K562 (cell line): ENCODE results near the gene LAPTM4A. TPM values are rescaled to one million over a fixed set of nuclear protein-coding genes. Genes with fewer than 3 reads are reported as not detected.

Experiments used
- ARHGAP35 ChIP-seq: fragments of 450-650 bp; IDR thresholded peaks from 2 replicates; pipeline ENCODE4 v1.6.1; 2018; ENCODE audit not compliant: partially characterized antibody
- CAMTA2 ChIP-seq: fragments of 250-450 bp; sonication (Bioruptor Pico); conservative IDR thresholded peaks from 2 replicates; pipeline ENCODE4 v1.5.1; 2022
- CHCHD3 ChIP-seq: fragments of 250-450 bp; sonication (Bioruptor Pico); IDR thresholded peaks from 2 replicates; pipeline ENCODE4 v2.1.2; 2022; ENCODE audit warnings: mild to moderate bottlenecking
- CHD2 ChIP-seq: IDR thresholded peaks from 2 replicates; pipeline ENCODE4 v1.6.1; 2011; ENCODE audit warnings: low read depth, low read length
- FOSL1 ChIP-seq: fragments of 200-800 bp; sonication (Bioruptor generic); conservative IDR thresholded peaks from 2 replicates; pipeline ENCODE4 v1.6.1; 2016; ENCODE audit warnings: missing genetic modification characterization, missing compliant biosample characterization
- FOXJ3 ChIP-seq: sonication (generic); formaldehyde crosslinking; IDR thresholded peaks from 2 replicates; pipeline ENCODE4 v1.4.0; 2020; ENCODE audit warnings: mild to moderate bottlenecking, missing genetic modification reagents
- KLF1 ChIP-seq: fragments of 450-650 bp; IDR thresholded peaks from 2 replicates; pipeline ENCODE4 v1.6.1; 2016; ENCODE audit warnings: missing genetic modification characterization, missing compliant biosample characterization
- MIER1 ChIP-seq: fragments of 450-650 bp; IDR thresholded peaks from 2 replicates; pipeline ENCODE4 v1.6.1; 2016; ENCODE audit warnings: antibody characterized with exemption, mild to moderate bottlenecking, low read depth
- NCOA1 ChIP-seq: fragments of 450-650 bp; IDR thresholded peaks from 2 replicates; pipeline ENCODE4 v1.6.1; 2016; ENCODE audit warnings: low read depth
- NFE2L1 ChIP-seq: fragments of 450-650 bp; IDR thresholded peaks from 2 replicates; pipeline ENCODE4 v1.6.1; 2016; ENCODE audit warnings: missing genetic modification characterization, low read depth, mild to moderate bottlenecking, missing compliant biosample characterization, moderate library complexity, borderline replicate concordance
- NR1H2 ChIP-seq: sonication (generic); formaldehyde crosslinking; IDR thresholded peaks from 2 replicates; pipeline ENCODE4 v1.4.0; 2020; ENCODE audit warnings: mild to moderate bottlenecking, missing genetic modification reagents
- POLR2G ChIP-seq: fragments of 200-400 bp; formaldehyde crosslinking; IDR thresholded peaks from 2 replicates; pipeline ENCODE4 v1.6.1; 2017; ENCODE audit warnings: low read depth, mild to moderate bottlenecking, antibody characterized with exemption, low read length, moderate library complexity
- SMARCE1 ChIP-seq: fragments of 450-650 bp; IDR thresholded peaks from 2 replicates; pipeline ENCODE4 v1.7.1; 2016; ENCODE audit warnings: mild to moderate bottlenecking
- SP2 ChIP-seq: IDR thresholded peaks from 2 replicates; pipeline ENCODE4 v1.6.1; 2011; ENCODE audit warnings: mild to moderate bottlenecking, low read depth, low read length, moderate library complexity; ENCODE audit not compliant: poor library complexity, severe bottlenecking; ENCODE audit errors: extremely low read depth
- TEAD1 ChIP-seq, 2 experiments: fragments of 450-650 bp in 1 of 2; sonication (generic) in 1 of 2; formaldehyde crosslinking; IDR thresholded peaks; 2 replicates each; pipeline versions ENCODE4 v1.4.0 to v1.8.0; 2020 to 2022; ENCODE audit warnings: mild to moderate bottlenecking in 2 of 2, missing genetic modification reagents in 1 of 2
- TOE1 ChIP-seq, 2 experiments: fragments of 450-650 bp in 1 of 2; sonication (generic) in 1 of 2; formaldehyde crosslinking in 1 of 2; IDR thresholded peaks; 2 replicates each; pipeline versions ENCODE4 v1.7.1 to v1.8.0; 2016 to 2022; ENCODE audit warnings: borderline replicate concordance in 2 of 2, mild to moderate bottlenecking in 2 of 2, antibody characterized with exemption in 1 of 2, inconsistent platforms in 1 of 2, low read depth in 1 of 2, missing genetic modification reagents in 1 of 2, moderate library complexity in 1 of 2
- ZNF212 ChIP-seq: fragments of 450-650 bp; formaldehyde crosslinking; IDR thresholded peaks from 2 replicates; pipeline ENCODE4 v1.4.0; 2020; ENCODE audit warnings: mild to moderate bottlenecking
- ZNF217 ChIP-seq: sonication (generic); formaldehyde crosslinking; IDR thresholded peaks from 2 replicates; pipeline ENCODE4 v1.8.0; 2022; ENCODE audit warnings: mild to moderate bottlenecking, missing genetic modification reagents
- ZNF3 ChIP-seq: fragments of 250-450 bp; sonication (Bioruptor Pico); IDR thresholded peaks from 2 replicates; pipeline ENCODE4 v1.5.0; 2021; ENCODE audit warnings: mild to moderate bottlenecking, moderate library complexity
- polyA plus RNA-seq, 8 experiments: library from polyadenylated mRNA; depleted of rRNA in 4 of 8; stranded (reverse) in 5 of 8; unstranded in 3 of 8; fragments of >200 nt; fragmentation: Nextera tagmentation in 2 of 8; fragmentation: Illumina TruSeq in 1 of 8; extraction: Ambion mirVana in 2 of 8; extraction: Trizol in 1 of 8; gene quantifications; 2 replicates each; pipeline versions ENCODE4 v1.2.1 to v1.2.3, GENCODE V29; 2011 to 2014; ENCODE audit warnings: inconsistent platforms in 1 of 8, missing spikeins in 1 of 8
- total RNA-seq, 7 experiments: library from RNA; depleted of rRNA in 6 of 7; stranded (reverse); fragments of >200 nt in 6 of 7; fragmentation: Illumina TruSeq in 2 of 7; extraction: Trizol in 2 of 7; gene quantifications; 2 replicates each; pipeline versions ENCODE4 v1.2.1 to v1.2.3, GENCODE V29; 2011 to 2021; ENCODE audit warnings: low replicate concordance in 1 of 7
- TF ChIP-seq, protein P1 (sequence below): fragments of 450-650 bp; IDR thresholded peaks from 2 replicates; pipeline ENCODE4 v1.6.1; 2016; ENCODE audit warnings: low read depth, mild to moderate bottlenecking, moderate library complexity
- TF ChIP-seq, protein P2 (sequence below): fragments of 450-650 bp; IDR thresholded peaks from 2 replicates; pipeline ENCODE4 v1.6.1; 2017; ENCODE audit warnings: antibody characterized with exemption
- TF ChIP-seq, protein P3 (sequence below): sonication (generic); formaldehyde crosslinking; IDR thresholded peaks from 2 replicates; pipeline ENCODE4 v1.8.1; 2023; ENCODE audit warnings: mild to moderate bottlenecking, missing genetic modification reagents
- TF ChIP-seq, protein P4 (sequence below), 2 experiments: fragments of 450-650 bp; IDR thresholded peaks; 2 replicates each; pipeline ENCODE4 v1.6.1; 2016

LAPTM4A gene
- total and polyA plus RNA-seq, 9 of the 15 experiments (the other 6 are each of a cell fraction or from before 2014, with no cell fraction given): 13.4 to 157 (median 50.1) TPM

DNA sequence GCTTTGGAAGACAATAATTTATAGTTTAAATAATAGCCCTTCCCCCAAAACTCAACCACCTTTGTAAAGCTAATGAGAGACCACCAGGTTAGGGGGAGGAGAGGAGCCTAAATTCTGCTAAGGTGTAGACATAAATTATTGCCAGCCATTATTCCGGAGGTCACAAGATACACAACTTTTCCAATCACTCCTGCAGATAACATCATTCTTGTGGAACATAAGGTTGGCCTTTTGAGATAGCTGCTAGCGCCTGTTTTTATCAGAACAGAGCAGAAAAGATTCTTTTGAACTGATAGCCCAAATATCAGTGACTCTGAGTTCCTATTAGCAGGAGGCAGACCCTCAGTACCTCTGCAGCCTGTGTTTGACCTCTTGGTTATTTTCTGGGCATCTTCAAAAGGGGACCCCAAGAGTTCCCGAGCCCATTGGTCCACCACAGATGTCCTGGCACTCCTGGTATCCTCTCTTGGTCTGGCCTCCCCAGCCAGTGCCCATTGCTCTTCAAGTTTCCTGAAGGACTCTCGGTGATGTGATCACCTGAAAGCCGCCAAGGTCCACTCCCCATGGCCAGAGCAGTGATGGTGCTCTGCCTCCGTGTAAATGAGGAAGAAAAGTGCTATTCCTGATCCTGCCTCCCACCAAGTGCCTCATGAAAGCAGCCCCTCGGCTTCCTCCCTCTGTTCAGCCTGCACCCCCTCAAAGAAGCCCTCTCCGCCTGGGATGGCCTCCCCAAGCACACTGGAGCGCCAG is 38.5 kb upstream of the LAPTM4A start (continued):
- TF ChIP-seq, protein P1, sequence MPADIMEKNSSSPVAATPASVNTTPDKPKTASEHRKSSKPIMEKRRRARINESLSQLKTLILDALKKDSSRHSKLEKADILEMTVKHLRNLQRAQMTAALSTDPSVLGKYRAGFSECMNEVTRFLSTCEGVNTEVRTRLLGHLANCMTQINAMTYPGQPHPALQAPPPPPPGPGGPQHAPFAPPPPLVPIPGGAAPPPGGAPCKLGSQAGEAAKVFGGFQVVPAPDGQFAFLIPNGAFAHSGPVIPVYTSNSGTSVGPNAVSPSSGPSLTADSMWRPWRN: peak; percentile 63; the same call in 1 of the 2 replicates
- TF ChIP-seq ZNF3 (CRISPR knock-in tag) (no peak), NFE2L1 (tag) (no peak), MIER1 (no peak), CHD2 (no peak), SMARCE1 (peak; percentile 66; the same call in 1 of the 2 replicates), ZNF217 (CRISPR knock-in tag) (no peak), TOE1 (IDR thresholded peaks at IDR 0.05; ENCODE audit: borderline replicate concordance) (no peak), TOE1 (CRISPR knock-in tag; IDR thresholded peaks at IDR 0.05; ENCODE audit: borderline replicate concordance, low read depth) (no peak), FOXJ3 (CRISPR knock-in tag) (no peak), KLF1 (tag) (no peak), CAMTA2 (CRISPR knock-in tag) (no peak), FOSL1 (tag) (peak; percentile 49; the same call in 1 of the 2 replicates), NCOA1 (no peak), ZNF212 (CRISPR knock-in tag) (no peak), ARHGAP35 (no peak), POLR2G (no peak), NR1H2 (CRISPR knock-in tag) (no peak), SP2 (no peak), CHCHD3 (CRISPR knock-in tag) (no peak), TEAD1 (CRISPR knock-in tag; IDR thresholded peaks at IDR 0.05) (peak in 1 of 2 experiments; percentile 86; a peak in 2 of 4 replicates)
- TF ChIP-seq, protein P2, sequence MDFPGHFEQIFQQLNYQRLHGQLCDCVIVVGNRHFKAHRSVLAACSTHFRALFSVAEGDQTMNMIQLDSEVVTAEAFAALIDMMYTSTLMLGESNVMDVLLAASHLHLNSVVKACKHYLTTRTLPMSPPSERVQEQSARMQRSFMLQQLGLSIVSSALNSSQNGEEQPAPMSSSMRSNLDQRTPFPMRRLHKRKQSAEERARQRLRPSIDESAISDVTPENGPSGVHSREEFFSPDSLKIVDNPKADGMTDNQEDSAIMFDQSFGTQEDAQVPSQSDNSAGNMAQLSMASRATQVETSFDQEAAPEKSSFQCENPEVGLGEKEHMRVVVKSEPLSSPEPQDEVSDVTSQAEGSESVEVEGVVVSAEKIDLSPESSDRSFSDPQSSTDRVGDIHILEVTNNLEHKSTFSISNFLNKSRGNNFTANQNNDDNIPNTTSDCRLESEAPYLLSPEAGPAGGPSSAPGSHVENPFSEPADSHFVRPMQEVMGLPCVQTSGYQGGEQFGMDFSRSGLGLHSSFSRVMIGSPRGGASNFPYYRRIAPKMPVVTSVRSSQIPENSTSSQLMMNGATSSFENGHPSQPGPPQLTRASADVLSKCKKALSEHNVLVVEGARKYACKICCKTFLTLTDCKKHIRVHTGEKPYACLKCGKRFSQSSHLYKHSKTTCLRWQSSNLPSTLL: no peak
- TF ChIP-seq, protein P3, sequence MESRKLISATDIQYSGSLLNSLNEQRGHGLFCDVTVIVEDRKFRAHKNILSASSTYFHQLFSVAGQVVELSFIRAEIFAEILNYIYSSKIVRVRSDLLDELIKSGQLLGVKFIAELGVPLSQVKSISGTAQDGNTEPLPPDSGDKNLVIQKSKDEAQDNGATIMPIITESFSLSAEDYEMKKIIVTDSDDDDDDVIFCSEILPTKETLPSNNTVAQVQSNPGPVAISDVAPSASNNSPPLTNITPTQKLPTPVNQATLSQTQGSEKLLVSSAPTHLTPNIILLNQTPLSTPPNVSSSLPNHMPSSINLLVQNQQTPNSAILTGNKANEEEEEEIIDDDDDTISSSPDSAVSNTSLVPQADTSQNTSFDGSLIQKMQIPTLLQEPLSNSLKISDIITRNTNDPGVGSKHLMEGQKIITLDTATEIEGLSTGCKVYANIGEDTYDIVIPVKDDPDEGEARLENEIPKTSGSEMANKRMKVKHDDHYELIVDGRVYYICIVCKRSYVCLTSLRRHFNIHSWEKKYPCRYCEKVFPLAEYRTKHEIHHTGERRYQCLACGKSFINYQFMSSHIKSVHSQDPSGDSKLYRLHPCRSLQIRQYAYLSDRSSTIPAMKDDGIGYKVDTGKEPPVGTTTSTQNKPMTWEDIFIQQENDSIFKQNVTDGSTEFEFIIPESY: peak; percentile 63; the same call in 1 of the 2 replicates
- TF ChIP-seq, protein P4, sequence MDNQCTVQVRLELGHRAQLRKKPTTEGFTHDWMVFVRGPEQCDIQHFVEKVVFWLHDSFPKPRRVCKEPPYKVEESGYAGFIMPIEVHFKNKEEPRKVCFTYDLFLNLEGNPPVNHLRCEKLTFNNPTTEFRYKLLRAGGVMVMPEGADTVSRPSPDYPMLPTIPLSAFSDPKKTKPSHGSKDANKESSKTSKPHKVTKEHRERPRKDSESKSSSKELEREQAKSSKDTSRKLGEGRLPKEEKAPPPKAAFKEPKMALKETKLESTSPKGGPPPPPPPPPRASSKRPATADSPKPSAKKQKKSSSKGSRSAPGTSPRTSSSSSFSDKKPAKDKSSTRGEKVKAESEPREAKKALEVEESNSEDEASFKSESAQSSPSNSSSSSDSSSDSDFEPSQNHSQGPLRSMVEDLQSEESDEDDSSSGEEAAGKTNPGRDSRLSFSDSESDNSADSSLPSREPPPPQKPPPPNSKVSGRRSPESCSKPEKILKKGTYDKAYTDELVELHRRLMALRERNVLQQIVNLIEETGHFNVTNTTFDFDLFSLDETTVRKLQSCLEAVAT (IDR thresholded peaks at IDR 0.05): no peak
